Esophagus squamous epithelium (tissue), 5 donors: ENCODE measurements around the gene ROPN1. TPM values are rescaled to one million over a fixed set of nuclear protein-coding genes. Genes with fewer than 3 reads are reported as not detected.
"Not testable (repeated sequence)": the region's sequence is repeated elsewhere in the genome, so short reads cannot be mapped to it uniquely, and the experiment has no call there.

Source experiments
- DNase-seq: peaks from one replicate; lab custom pipeline; 2025; lab: John Stamatoyannopoulos, UW
- H3K27ac ChIP-seq, 4 donors: fragments of 200-600 bp; sonication (generic); one replicate each; pipeline ENCODE4 v1.5.1; 2016 to 2019; ENCODE audit warnings: mild to moderate bottlenecking in 1 of 4
- H3K27me3 ChIP-seq, 4 donors: fragments of 200-600 bp; sonication (generic); 1 replicate in 3 of 4; 2 replicates in 1 of 4; pipeline versions ENCODE4 v1.5.1 to v1.6.0; 2017 to 2021; ENCODE audit warnings: antibody characterized with exemption in 1 of 4
- H3K36me3 ChIP-seq, 3 donors: fragments of 200-600 bp; sonication (generic); one replicate each; pipeline ENCODE4 v1.5.1; 2016 to 2019
- H3K4me1 ChIP-seq, 3 donors: fragments of 200-600 bp; sonication (generic); one replicate each; pipeline ENCODE4 v1.5.1; 2017 to 2019
- H3K4me3 ChIP-seq, 4 donors: fragments of 200-600 bp; sonication (generic); 1 replicate in 3 of 4; 2 replicates in 1 of 4; pipeline ENCODE4 v1.5.1; 2016 to 2019; ENCODE audit warnings: mild to moderate bottlenecking in 2 of 4, moderate library complexity in 1 of 4
- H3K9me3 ChIP-seq, 3 donors: fragments of 200-600 bp; sonication (generic); one replicate each; pipeline ENCODE4 v1.5.1; 2016 to 2019
- CTCF ChIP-seq, 6 experiments: fragments of 450-650 bp in 4 of 6; fragments of 200-600 bp in 2 of 6; sonication (generic) in 2 of 6; IDR thresholded peaks; one replicate each; pipeline ENCODE4 v1.5.1; 2016 to 2019; ENCODE audit warnings: antibody characterized with exemption in 6 of 6, mild to moderate bottlenecking in 4 of 6, moderate library complexity in 4 of 6
- POLR2A ChIP-seq, 4 donors: fragments of 450-650 bp; IDR thresholded peaks; one replicate each; pipeline ENCODE4 v1.6.1; 2017; ENCODE audit warnings: antibody characterized with exemption in 4 of 4, mild to moderate bottlenecking in 4 of 4, moderate library complexity in 3 of 4
- WGBS, 2 donors: methylation state at CpG; one replicate each; pipeline ENCODE4 v1.1.5; 2018; 5-methylcytosine and 5-hydroxymethylcytosine counted together
- intact Hi-C: fragments of 100-400 bp; cut with DNase I; formaldehyde crosslinking; loops from one replicate; pipeline ENCODE4 v1.15.0; 2022
- total RNA-seq, 4 donors: library from RNA; depleted of rRNA; stranded (reverse); fragments of >200 nt; gene quantifications; one replicate each; pipeline ENCODE4 v1.1.0, GENCODE V29; 2016
- donor health status: DM: yes; HTN: yes; CAD: no.

The ROPN1 gene
- total RNA-seq, 4 donors from 2014 or later, result 0.38 TPM; not detected in 3

GRCh38 chr3:124026516-124026915, 34.6 kb upstream of the ROPN1 start:
- H3K4me3 ChIP-seq, result no peak overlapping the region
- H3K27me3 ChIP-seq, result peaks cover 0 to 40% (median 0%) of the 10 kb centered on the region in 4 donors
- TF ChIP-seq POLR2A (IDR thresholded peaks at IDR 0.05) (no peak), CTCF (IDR thresholded peaks at IDR 0.05) (no peak)
- no peaks in the 10 kb centered on the region for H3K36me3 ChIP-seq
- no peaks in the 10 kb centered on the region for H3K4me1 ChIP-seq
- intact Hi-C loops, result no loop called here
- WGBS, 2 donors, result 31 to 46% methylated on average over 4 of the region's 4 CpGs
- no peak overlapping the region for H3K27ac ChIP-seq
- no peaks in the 10 kb centered on the region for H3K9me3 ChIP-seq
- no peak for DNase-seq

- intact Hi-C loops, DNase-seq, H3K9me3 ChIP-seq, H3K27ac ChIP-seq, H3K4me3 ChIP-seq, H3K4me1 ChIP-seq, H3K36me3 ChIP-seq: not testable (repeated sequence)
- 73 to 88% methylated on average over 1 of the region's 1 CpG for WGBS, 2 donors
- H3K27me3 ChIP-seq, result peaks cover 0 to 14% (median 0%) of the 10 kb centered on the region in 4 donors
Measured at GRCh38 chr3:124023531-124023930, 31.6 kb upstream of the ROPN1 start.

GRCh38 chr3:124019291-124019690, 27.4 kb upstream of the ROPN1 start:
- Histone ChIP-seq H3K4me1 (peaks cover 0 to 4% (median 0%) of the 10 kb centered on the region in 3 donors), H3K27ac (no peak overlapping the region), H3K4me3 (no peak overlapping the region), H3K9me3 (no peaks in the 10 kb centered on the region), H3K36me3 (no peaks in the 10 kb centered on the region), H3K27me3 (peaks cover 0 to 14% (median 0%) of the 10 kb centered on the region in 4 donors)
- TF ChIP-seq CTCF (IDR thresholded peaks at IDR 0.05) (no peak), POLR2A (IDR thresholded peaks at IDR 0.05) (no peak)
- intact Hi-C loops, result no loop called here
- DNase-seq, result no peak
- WGBS, 2 donors, result 54 to 59% methylated on average over 2 of the region's 2 CpGs

- H3K4me3 ChIP-seq, H3K36me3 ChIP-seq, intact Hi-C loops, H3K9me3 ChIP-seq, DNase-seq, H3K27ac ChIP-seq, H3K4me1 ChIP-seq: not testable (repeated sequence)
- 65 to 79% methylated on average over 6 of the region's 6 CpGs for WGBS, 2 donors
- peaks cover 0 to 14% (median 0%) of the 10 kb centered on the region in 4 donors for H3K27me3 ChIP-seq
Measured at GRCh38 chr3:124017502-124017901, 25.6 kb upstream of the ROPN1 start.

- peaks cover 0 to 14% (median 0%) of the 10 kb centered on the region in 4 donors for H3K27me3 ChIP-seq
- DNase-seq, H3K4me1 ChIP-seq, H3K4me3 ChIP-seq, H3K36me3 ChIP-seq, H3K27ac ChIP-seq, intact Hi-C loops, H3K9me3 ChIP-seq: not testable (repeated sequence)
- TF ChIP-seq CTCF (IDR thresholded peaks at IDR 0.05), result peak in 5 of 6 experiments; percentile 33 to 65 (median 55)
- WGBS, 2 donors, result 4 to 5% methylated on average over 3 of the region's 4 CpGs
Measured at GRCh38 chr3:124016483-124016882, 24.6 kb upstream of the ROPN1 start.

GRCh38 chr3:124014366-124014942, 22.5 kb upstream of the ROPN1 start:
- Histone ChIP-seq H3K4me3 (no peak overlapping the region), H3K27me3 (peaks cover 0 to 17% (median 0%) of the 10 kb centered on the region in 4 donors), H3K9me3 (no peaks in the 10 kb centered on the region), H3K4me1 (peaks cover 0 to 4% (median 0%) of the 10 kb centered on the region in 3 donors), H3K36me3 (no peaks in the 10 kb centered on the region), H3K27ac (no peak overlapping the region)
- TF ChIP-seq POLR2A (IDR thresholded peaks at IDR 0.05) (no peak), CTCF (IDR thresholded peaks at IDR 0.05) (no peak)
- WGBS, 2 donors, result 27 to 56% methylated on average over 3 of the region's 3 CpGs
- no peak for DNase-seq
- intact Hi-C loops, result no loop called here

GRCh38 chr3:124008321-124008720, 16.4 kb upstream of the ROPN1 start:
- H3K4me1 ChIP-seq, H3K9me3 ChIP-seq, H3K27ac ChIP-seq, H3K36me3 ChIP-seq, DNase-seq, intact Hi-C loops, H3K4me3 ChIP-seq: not testable (repeated sequence)
- WGBS, 2 donors, result 89 to 94% methylated on average over 1 of the region's 1 CpG
- peaks cover 0 to 30% (median 0%) of the 10 kb centered on the region in 4 donors for H3K27me3 ChIP-seq
